A673 (cell line): ENCODE results near the gene WNT3. TPM values are rescaled to one million over a fixed set of nuclear protein-coding genes. Genes with fewer than 3 reads are reported as not detected.

Experiments
- BruUV-seq: library from RNA; stranded (reverse); fragments of 400-500 nt; replicated peaks from 2 replicates; lab custom pipeline; 2021; lab: Mats Ljungman, UMichigan
- CTCF ChIA-PET: fragments of 300-600 bp; sonication (Branson Sonifier 250); formaldehyde crosslinking; loops from one replicate; lab custom pipeline; 2022; ENCODE audit warnings: antibody characterized with exemption; lab: Charles Lee
- POLR2A ChIA-PET: fragments of 300-600 bp; sonication (Branson Sonifier 250); formaldehyde crosslinking; loops from one replicate; lab custom pipeline; 2022; ENCODE audit warnings: antibody characterized with exemption; ENCODE audit not compliant: low non-redundant PET; lab: Charles Lee
- DNase-seq: peaks from one replicate; pipeline ENCODE4 v3.0.0-alpha.2; 2015; ENCODE audit warnings: low spot score
- H3K27ac ChIP-seq: fragments of 200-600 bp; sonication (generic); 2 replicates; pipeline ENCODE4 v1.5.1; 2016; ENCODE audit warnings: mixed run types, low read depth, mild to moderate bottlenecking, mixed read lengths, antibody characterized with exemption, low read length; ENCODE audit not compliant: poor library complexity, severe bottlenecking
- H3K27me3 ChIP-seq: fragments of 200-600 bp; sonication (generic); replicated peaks from 2 replicates; pipeline ENCODE4 v1.6.1; 2017; ENCODE audit warnings: mixed run types, low read depth, mild to moderate bottlenecking, mixed read lengths, antibody characterized with exemption, low read length; ENCODE audit not compliant: insufficient read depth, poor library complexity
- H3K36me3 ChIP-seq: fragments of 200-600 bp; sonication (generic); 2 replicates; pipeline ENCODE4 v1.6.1; 2016; ENCODE audit warnings: mixed run types, mild to moderate bottlenecking, mixed read lengths, antibody characterized with exemption, low read length; ENCODE audit not compliant: insufficient read depth, poor library complexity, severe bottlenecking
- H3K4me1 ChIP-seq: fragments of 200-600 bp; sonication (generic); 2 replicates; pipeline ENCODE4 v1.6.1; 2017; ENCODE audit warnings: mixed run types, mild to moderate bottlenecking, mixed read lengths, antibody characterized with exemption, low read length; ENCODE audit not compliant: insufficient read depth, poor library complexity, severe bottlenecking
- H3K4me3 ChIP-seq: fragments of 200-600 bp; sonication (generic); 2 replicates; pipeline ENCODE4 v1.5.1; 2016; ENCODE audit warnings: low read depth, mixed run types, mild to moderate bottlenecking, mixed read lengths, low read length; ENCODE audit not compliant: poor library complexity, severe bottlenecking
- H3K9me3 ChIP-seq: fragments of 200-600 bp; sonication (generic); 2 replicates; pipeline ENCODE4 v1.6.1; 2016; ENCODE audit warnings: mixed run types, low read depth, mild to moderate bottlenecking, mixed read lengths, antibody characterized with exemption, low read length; ENCODE audit not compliant: poor library complexity, severe bottlenecking
- CTCF ChIP-seq: fragments of 300-800, 200-600 bp; sonication (generic); conservative IDR thresholded peaks from 2 replicates; pipeline ENCODE4 v1.5.1; 2017; ENCODE audit warnings: low read depth, mild to moderate bottlenecking, antibody characterized with exemption, low read length, moderate library complexity, mixed read lengths
- EZH2 ChIP-seq: fragments of 200-600 bp; sonication (generic); IDR thresholded peaks from 2 replicates; pipeline ENCODE4 v1.6.1; 2017; ENCODE audit warnings: borderline replicate concordance, low read depth, mild to moderate bottlenecking, mixed read lengths, antibody characterized with exemption, low read length; ENCODE audit not compliant: poor library complexity, severe bottlenecking
- intact Hi-C: fragments of 100-400 bp; cut with micrococcal nuclease; formaldehyde crosslinking; loops from one replicate; pipeline ENCODE4 v1.10.0; 2022; ENCODE audit not compliant: unreplicated experiment
- total RNA-seq: library from RNA; stranded (reverse); gene quantifications from 2 replicates; pipeline ENCODE4 v1.2.3, GENCODE V29; 2021

WNT3 gene
- total RNA-seq, 1 experiment from 2014 or later = 1.3 TPM

GRCh38 chr17:46820592-46821450, 2.3 kb upstream of the WNT3 start:
- no peak for DNase-seq
- Histone ChIP-seq H3K4me1 (no peaks in the 10 kb centered on the region), H3K4me3 (no peak overlapping the region), H3K27me3 (peaks cover 28% of the 10 kb centered on the region), H3K27ac (no peak overlapping the region), H3K36me3 (no peaks in the 10 kb centered on the region), H3K9me3 (no peaks in the 10 kb centered on the region)
- no peak for TF ChIP-seq CTCF
- TF ChIP-seq EZH2 = no peak
- POLR2A ChIA-PET = no interaction called here
- CTCF ChIA-PET = no interaction called here
- no TSS peak for BruUV-seq
- intact Hi-C loops = no loop called here

- H3K4me3 ChIP-seq = no peak overlapping the region
- no TSS peak for BruUV-seq
Measured at GRCh38 chr17:46819906-46820351, 1.4 kb upstream of the WNT3 start.

More at GRCh38 chr17:46819906-46820351, 1.4 kb upstream of the WNT3 start:
- no peaks in the 10 kb centered on the region for H3K4me1 ChIP-seq
- ChIA-PET CTCF (no interaction called here), POLR2A (no interaction called here)
- no peak for DNase-seq
- no peaks in the 10 kb centered on the region for H3K36me3 ChIP-seq
- no peak for TF ChIP-seq EZH2
- TF ChIP-seq CTCF = no peak
- H3K27me3 ChIP-seq = peaks cover 28% of the 10 kb centered on the region
- no peaks in the 10 kb centered on the region for H3K9me3 ChIP-seq
- intact Hi-C loops = no loop called here
- H3K27ac ChIP-seq = no peak overlapping the region
